ENCODE data around the gene LIN28B.
"Not testable (repeated sequence)": the region's sequence is repeated elsewhere in the genome, so short reads cannot be mapped to it uniquely, and the experiment has no call there.

Gene LIN28B

GRCh38 chr6:104956731-104957294 lies at the start of gene LIN28B:
TSS of gene LIN28B (plus strand) at chr6:104957107. CDS start at chr6:104957251, 144 bp downstream.
- DNase-seq = no peak

DNA sequence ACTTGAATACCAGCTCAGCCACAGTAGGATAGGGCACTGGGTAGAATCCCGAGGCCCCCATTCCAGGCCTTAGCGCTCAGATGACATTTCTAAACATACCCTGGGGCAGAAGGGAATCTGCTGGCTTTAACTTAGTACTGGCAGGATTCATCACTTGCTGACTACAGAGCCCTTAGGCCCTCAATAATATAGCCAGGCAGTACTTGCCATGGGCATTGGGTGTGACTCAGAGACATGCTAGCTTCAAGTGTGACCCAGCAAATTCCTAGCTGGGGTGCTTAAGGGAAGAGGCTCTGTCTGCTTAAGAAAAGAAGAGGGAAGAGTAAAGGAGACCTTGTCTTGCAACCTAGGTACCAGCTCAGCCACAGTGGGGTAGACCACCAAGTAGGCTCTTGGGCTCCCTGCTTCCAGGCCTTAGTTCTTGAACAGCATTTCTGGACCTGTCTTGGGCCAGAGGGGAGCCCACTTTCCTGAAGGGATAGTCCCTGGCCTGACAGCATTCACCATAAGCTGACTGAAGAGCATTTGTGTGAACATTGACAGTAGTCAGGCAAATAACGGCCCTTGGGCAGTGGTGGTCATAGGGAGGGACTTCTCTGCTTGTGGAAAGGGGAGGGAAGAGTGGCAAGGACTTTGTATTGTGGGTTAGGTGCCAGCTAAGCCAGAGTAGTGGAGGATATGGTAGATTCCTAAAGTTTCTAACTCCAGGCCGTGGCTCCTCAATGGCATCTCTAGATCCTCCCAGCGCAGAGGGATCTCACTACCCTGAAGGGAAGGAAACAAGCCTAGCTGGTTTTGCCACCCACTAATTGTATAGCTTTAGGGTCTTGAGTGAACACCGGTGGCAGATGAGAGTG lies 48.6 kb upstream of the LIN28B start:
- no peak for DNase-seq

DNA sequence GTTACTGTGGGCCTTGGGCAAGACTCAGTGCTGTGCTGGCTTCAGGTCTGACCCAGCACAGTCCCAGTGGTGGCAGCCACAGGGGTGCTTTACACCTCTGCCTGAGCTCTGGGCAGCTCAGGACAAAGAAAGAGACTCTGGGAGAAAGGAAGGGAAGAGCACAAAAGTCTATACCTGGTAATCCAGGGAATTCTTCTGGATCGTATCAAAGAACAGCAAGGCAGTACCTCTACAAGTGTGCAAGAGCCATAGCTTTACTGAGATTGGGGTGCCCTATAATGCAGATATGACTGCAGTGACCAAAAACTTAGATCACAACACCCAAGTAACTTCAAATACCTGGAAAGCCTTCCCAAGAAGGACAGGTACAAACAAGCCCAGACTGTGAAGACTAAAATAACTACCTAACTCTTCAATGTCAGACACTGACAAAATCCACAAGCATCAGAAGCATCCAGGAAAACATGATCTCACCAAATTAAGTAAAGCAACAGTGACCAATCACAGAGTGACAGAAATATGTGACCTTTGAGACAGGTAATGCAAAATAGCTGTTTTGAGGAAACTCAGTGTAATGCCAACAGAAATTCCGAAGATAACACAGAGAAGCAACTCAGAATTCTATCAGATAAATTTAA lies 47.9 kb upstream of the LIN28B start:
- DNase-seq = no peak

DNA sequence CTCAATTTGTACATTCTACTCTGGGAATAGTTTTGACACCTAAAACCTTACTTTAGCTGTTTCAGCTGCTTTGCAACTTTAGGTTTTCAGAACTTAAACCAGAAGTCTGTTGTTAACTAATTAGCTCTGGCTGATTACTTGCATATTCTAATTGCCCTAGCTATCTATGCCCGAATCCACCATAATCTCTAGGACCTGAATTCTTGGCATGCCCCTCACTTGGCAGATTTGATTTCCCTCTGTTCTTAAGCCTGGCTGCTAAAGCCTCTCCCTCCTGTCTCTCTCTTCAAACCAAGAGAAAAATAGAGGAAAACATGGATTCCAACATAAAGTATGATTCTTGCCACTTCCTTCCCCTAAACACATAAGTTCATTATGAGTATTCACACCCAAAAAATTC lies 35.0 kb upstream of the LIN28B start:
- no peak for DNase-seq

DNA sequence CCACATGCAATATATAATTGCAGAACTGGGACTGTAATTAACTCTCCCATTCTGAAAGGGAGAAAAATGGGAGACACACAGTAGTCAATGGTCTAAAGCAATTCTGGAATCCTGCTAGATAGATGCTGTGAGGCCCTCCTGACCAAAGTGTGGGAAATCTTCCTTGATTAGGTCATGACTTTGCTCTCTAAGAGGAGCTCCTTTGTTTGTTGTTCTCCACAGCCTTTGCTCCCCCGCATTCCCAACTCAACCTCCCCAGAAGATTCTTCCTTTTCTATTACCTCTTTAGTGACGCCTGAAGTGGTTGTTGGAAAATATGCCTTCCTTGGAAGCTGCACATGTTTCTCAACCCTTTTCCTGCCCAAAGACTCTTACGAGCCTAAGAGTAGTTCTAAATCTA lies 28.8 kb upstream of the LIN28B start:
- DNase-seq = no peak

DNA sequence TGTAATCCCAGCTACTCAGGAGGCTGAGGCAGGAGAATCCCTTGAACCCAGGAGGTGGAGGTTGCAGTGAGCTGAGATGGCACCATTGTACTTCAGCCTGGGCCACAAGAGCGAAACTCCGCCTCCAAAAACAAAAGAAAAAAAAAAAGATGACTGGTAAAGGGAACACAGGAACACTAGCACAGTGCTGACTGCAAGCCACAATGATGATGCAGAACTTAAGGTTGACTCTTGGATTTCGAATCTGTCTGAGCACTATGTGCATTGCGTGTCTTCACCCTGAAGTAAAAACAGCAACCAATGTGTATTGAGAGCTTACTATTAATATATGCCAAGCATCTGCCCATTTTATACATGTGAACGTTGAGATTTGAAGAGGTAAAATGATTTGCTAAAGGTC lies 27.6 kb upstream of the LIN28B start:
- no peak for DNase-seq

DNA sequence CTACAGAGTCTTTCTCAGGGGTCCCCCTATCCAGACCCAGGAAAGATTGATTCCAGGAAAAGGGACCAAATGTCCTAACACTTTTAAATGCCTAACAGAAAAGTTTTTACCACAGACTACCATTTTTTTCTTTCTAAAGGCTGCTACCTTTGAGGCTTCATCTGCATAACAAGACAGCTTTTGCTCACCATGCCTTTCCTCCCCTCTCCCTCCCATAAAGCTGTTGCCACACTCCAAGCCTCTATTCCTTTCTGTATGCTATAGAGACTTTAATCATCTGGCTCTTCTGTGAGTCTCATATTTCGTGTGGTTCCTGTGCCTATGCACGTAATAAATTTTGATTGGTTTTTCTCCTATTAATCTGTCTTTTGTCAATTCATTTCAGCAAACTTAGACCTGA lies 26.0 kb upstream of the LIN28B start:
- no peak for DNase-seq

DNA sequence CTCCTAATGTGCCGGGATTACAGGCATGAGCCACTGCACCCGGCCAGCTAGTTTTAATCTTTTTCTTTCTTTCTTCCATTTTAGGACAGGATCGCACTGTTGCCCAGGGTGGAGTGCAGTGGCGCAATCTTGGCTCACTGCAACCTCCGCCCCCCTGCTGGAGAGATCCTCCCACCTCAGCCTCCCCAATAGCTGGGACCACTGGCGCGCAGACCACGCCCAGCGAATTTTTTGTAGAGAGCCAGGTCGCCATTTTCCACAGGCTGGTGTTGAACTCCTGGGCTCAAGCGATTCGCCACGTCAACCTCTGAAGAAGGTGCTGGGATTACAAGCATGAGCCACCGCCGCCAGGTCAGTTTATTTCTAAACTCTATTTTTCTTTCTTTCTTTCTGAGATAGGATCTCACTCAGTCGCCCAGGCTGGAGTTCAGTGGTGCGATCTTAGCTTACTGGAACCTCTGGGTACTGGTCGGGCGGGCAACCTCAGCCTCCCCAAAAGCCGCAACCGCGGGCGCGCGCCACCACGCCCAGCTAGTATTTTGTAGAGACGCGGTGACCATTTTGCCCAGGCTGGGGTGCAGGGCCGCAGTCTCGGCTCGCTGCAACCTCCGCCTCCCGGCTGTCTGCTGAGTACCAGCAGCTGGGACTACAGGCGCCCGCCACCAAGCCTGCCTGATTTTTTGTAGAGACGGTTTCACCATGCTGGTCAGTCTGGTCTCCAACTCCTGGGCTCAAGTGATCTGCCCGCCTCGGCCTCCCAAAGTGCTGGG lies 20.0 kb upstream of the LIN28B start:
- no peak for DNase-seq

- peak in 1 of 2 experiments; percentile 25 for DNase-seq
These were observed 16.5 kb upstream of the LIN28B start for GRCh38 chr6:104940238-104940892.

- peak; percentile 67 to 84 for DNase-seq
These were observed 15.8 kb upstream of the LIN28B start for GRCh38 chr6:104940893-104941728.

- peak in 1 of 2 experiments; percentile 69 for DNase-seq
These were observed 15.2 kb upstream of the LIN28B start for GRCh38 chr6:104941729-104942091.

- DNase-seq = peak; percentile 15 to 55
These were observed 13.1 kb upstream of the LIN28B start for GRCh38 chr6:104943781-104944180.

GRCh38 chr6:104949206-104949605 lies 7.7 kb upstream of the LIN28B start:
- DNase-seq = no peak

DNA sequence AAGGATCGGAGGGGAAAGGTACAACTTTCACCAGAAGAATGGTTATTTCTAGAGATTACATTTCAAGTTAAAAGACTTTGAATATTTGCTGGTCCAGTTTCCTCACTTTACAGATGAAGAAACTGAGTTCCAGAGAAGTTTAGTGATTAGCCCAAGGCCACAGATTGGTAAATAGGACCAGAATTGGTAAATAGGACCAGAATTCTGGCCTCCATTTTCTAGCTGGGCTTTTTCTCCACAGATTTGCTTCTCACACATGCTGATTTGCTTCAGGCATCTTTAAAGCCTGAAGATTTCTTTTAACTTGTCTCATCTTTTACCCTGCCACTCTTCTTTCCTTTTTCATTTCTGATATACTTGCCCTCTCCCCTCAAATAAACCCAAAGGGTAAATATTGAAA lies 5.2 kb upstream of the LIN28B start:
- DNase-seq = no peak

- no peak for DNase-seq
These were observed 4.0 kb upstream of the LIN28B start for GRCh38 chr6:104952911-104953399.

DNA sequence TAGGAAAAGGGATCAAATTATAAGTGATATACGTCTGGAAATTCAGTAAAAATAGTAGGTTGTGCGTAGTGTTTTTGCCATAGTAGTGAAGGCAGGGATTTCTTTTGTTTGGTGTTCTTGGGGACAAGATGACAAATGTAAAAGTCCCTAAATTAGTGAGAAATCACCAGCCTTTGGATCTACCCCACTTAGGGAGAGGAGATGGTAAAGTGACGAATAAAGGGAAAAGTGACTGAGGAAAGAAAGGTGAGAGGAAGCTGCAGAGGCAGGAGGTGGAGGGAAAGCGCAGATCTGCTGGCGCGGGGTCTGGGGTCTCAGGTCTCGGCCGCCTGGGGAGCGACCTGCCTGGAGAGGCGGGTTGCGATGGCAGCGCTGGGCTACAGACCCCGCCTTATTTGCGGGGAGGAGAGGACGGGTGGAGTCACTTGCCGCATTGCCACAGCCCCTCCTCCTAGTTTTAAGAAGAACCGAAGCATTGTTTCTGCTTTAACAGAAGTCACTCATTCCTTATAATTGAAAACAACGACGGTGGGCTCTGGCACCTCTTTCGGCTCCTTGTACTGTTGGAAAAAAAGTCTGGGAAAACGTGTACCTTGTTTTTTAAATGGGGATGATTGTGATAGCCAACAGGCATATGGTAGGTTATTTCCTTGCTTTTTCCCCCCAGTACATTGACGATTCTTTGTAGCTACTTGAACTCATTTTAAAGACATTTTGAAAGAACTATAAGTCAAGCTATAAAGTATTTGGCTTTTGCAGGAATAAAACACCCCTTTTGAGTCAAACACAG lies 3.3 kb upstream of the LIN28B start:
- not testable (repeated sequence) for DNase-seq

- no peak for DNase-seq
These were observed 2.6 kb upstream of the LIN28B start for GRCh38 chr6:104954190-104954797.

DNA sequence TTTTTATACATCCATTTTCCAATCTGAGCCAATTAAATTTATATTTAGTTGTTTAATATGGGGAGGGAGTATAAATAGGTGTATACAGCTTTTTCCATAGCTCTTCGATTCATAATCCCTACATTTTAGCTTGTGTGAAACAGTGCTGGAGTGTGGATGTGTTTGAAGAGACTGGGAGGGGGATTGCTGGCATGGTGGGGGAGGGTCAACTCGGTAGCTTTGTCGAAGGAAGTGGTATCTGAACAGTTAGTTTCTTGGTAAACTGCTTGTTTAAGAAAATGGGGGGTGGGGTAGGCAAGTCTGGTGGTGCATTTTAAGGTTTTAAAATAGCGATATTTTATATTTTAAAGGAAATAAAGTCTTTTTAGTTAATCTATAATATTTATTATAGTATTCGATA lies 1.4 kb upstream of the LIN28B start:
- no peak for DNase-seq

DNA sequence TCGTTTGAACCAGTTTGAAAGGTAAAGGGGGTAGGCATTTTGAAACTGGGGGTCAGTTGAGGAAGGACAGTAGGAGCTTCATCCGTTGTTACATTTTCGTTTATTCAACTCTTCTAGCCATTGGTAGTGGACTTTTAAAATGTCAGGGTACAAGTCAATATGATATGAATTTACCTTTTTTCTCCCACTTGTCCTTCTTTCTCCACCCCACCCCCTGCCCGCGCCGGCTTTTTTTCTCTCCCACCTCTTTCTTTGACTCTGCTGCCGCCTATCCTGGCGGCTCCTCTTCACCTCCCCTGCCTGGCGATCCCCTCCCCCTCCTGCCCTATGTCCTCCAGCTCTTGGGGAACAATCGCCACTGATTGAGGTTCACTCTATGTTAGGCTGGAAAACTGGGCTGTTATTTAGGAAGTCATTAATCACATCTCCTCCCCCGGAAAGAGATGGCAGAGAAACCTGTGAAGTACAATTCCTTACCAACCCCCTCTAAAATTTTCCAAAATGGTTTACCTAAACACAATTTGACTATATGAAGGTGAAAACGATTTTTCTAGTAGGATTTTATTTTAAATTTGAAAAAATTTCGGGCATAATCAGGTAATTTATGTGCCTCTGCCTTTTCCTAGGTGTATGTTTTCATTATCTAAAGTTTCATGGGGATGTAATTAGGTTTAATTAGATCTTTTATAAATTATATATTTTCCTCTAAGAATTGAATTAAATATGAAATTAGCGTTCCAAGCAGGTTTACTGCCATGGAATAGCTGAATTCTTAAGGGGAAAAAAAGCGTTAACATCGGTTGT lies 778 bp upstream of the LIN28B start:
- DNase-seq = no peak

Data from NCI-H524 (cell line).